HAP-1 (cell line): ENCODE results near the gene ADNP.

Source experiments
- DNase-seq, 2 experiments: peaks; one replicate each; pipeline ENCODE4 v3.0.0-alpha.2; 2016 to 2020; ENCODE audit warnings: low spot score in 2 of 2
- H3K27me3 ChIP-seq: fragments of 250-450 bp; sonication (Bioruptor Pico); 2 replicates; pipeline ENCODE4 v1.5.1; 2020; ENCODE audit warnings: low read depth, mild to moderate bottlenecking, moderate library complexity
- H3K36me3 ChIP-seq: fragments of 250-450 bp; sonication (Bioruptor Pico); replicated peaks from 2 replicates; pipeline ENCODE4 v1.5.1; 2020; ENCODE audit warnings: mild to moderate bottlenecking
- H3K4me1 ChIP-seq: fragments of 250-450 bp; sonication (Bioruptor Pico); 2 replicates; pipeline ENCODE4 v1.5.1; 2020; ENCODE audit warnings: mild to moderate bottlenecking
- H3K4me3 ChIP-seq: fragments of 250-450 bp; sonication (Bioruptor Pico); 2 replicates; pipeline ENCODE4 v1.5.1; 2020; ENCODE audit warnings: mild to moderate bottlenecking, moderate library complexity
- H3K9me3 ChIP-seq: fragments of 250-450 bp; sonication (Bioruptor Pico); 2 replicates; pipeline ENCODE4 v1.5.1; 2020; ENCODE audit warnings: mild to moderate bottlenecking, moderate library complexity
- in situ Hi-C: fragments of 300-500 bp; cut with MboI; formaldehyde crosslinking; loops from 3 replicates; pipeline ENCODE4 v1.14.3; 2020; ENCODE audit warnings: low sequenced_read_pairs, inconsistent platforms, mixed read lengths

The ADNP gene

DNA sequence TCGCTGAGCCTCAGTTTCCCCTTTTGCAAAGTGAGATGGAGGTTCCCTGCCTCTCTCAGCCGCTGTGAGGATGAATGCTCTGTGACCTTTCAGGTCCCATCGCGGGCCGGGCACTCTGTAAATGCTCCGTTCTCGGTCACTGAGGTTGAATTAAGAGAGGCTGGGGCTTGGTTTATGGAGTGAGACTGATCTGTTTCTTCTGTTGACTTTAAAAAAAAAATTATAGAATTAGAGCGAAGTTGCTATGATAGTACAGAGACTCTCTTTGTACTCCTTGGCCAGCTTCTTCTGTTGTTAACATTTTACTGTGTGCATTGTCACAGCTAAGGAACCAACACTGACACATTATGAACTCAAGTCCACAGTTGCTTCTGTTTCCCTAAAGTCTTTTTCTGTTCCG is 64.4 kb downstream of the ADNP start:
- in situ Hi-C loops: no loop called here
- no peaks in the 10 kb centered on the region for H3K27me3 ChIP-seq
- no peaks in the 10 kb centered on the region for H3K36me3 ChIP-seq
- no peaks in the 10 kb centered on the region for H3K9me3 ChIP-seq
- peaks cover 5% of the 10 kb centered on the region for H3K4me1 ChIP-seq
- no peak for DNase-seq
- no peak overlapping the region for H3K4me3 ChIP-seq

DNA sequence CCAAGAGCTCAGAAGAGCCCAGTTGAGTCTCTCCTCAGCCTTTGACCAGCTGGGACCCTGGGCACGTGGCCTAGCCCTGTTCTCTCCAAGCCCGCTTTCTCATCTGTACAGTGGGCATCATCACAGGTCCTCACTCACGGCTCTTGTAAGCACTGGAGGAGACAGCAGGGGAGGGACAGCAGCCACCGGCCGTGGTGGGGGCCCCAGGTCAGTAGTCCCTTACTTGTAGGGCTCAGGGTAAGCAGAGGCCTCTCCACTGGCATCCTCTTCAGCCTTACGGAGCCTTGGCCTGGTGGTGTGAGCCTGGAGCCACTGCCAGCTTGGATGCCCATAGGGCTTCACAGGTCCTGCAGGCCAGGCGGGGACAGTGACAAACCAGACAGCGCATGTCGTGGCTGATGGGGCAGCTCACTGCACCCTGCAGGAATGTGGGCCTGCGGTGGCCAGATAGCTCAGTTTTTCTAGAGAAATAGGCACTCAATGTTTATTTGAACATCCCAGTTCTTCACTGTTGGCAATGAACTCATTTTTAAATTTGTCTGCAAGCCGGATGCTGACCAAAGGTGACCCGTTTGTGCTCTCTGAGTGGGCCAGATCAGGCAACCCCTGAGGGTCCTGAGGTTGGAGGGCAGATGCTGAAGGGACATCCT is 65.1 kb downstream of the ADNP start:
- Histone ChIP-seq H3K36me3 (no peaks in the 10 kb centered on the region), H3K4me1 (peaks cover 5% of the 10 kb centered on the region), H3K4me3 (no peak overlapping the region), H3K9me3 (no peaks in the 10 kb centered on the region), H3K27me3 (no peaks in the 10 kb centered on the region)
- in situ Hi-C loops: no loop called here
- no peak for DNase-seq

DNA sequence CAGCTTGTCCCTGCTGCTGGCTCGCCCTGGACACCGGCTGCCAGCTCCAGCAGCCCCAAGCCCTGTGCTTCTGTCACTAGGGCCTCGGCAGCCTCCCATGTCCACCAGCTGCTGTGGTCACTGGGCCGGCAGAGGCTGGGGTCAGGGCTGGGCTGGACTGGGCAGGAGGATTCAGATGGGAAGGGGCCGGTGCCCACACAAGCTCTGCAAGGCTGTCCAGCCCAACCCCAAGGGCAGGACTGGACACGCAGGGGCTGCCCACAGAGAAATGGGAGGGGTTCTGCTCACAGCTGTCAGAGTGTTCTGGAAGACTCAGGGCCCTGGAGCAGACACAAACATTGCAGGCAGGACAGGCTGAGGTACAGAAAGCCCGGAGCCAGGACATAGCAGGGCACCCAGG is 65.6 kb downstream of the ADNP start:
- in situ Hi-C loops: no loop called here
- no peak overlapping the region for H3K4me3 ChIP-seq
- peaks cover 5% of the 10 kb centered on the region for H3K4me1 ChIP-seq
- no peaks in the 10 kb centered on the region for H3K36me3 ChIP-seq
- H3K9me3 ChIP-seq: no peaks in the 10 kb centered on the region
- no peak for DNase-seq
- no peaks in the 10 kb centered on the region for H3K27me3 ChIP-seq

GRCh38 chr20:50865114-50865513 is 66.1 kb downstream of the ADNP start:
- in situ Hi-C loops: no loop called here
- Histone ChIP-seq H3K9me3 (no peaks in the 10 kb centered on the region), H3K36me3 (no peaks in the 10 kb centered on the region), H3K4me1 (peaks cover 5% of the 10 kb centered on the region), H3K4me3 (no peak overlapping the region), H3K27me3 (no peaks in the 10 kb centered on the region)
- no peak for DNase-seq

DNA sequence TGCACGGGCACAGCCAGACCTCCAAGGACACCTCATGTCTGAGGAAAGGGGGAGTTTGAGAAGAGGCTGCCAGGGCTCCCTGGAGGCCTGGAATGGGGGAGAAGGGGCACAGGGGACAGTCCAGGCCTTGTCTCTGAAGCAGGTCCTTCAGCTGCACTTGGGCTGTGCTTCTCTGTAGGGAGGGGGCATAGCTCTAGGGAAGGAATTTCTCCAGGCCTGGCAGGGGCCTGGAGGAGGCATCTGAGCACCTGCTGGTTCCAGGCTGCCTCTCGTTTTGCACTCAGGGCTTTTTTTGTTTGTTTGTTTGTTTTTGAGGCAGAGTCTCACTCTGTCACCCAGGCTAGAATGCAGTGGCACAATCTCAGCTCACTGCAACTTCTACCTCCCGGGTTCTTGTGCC is 68.7 kb downstream of the ADNP start:
- Histone ChIP-seq H3K9me3 (no peaks in the 10 kb centered on the region), H3K36me3 (no peaks in the 10 kb centered on the region), H3K4me1 (peaks cover 5% of the 10 kb centered on the region), H3K4me3 (no peak overlapping the region), H3K27me3 (no peaks in the 10 kb centered on the region)
- DNase-seq: no peak
- in situ Hi-C loops: no loop called here

- in situ Hi-C loops: no loop called here
- H3K4me1 ChIP-seq: peaks cover 5% of the 10 kb centered on the region
- H3K27me3 ChIP-seq: no peaks in the 10 kb centered on the region
- no peaks in the 10 kb centered on the region for H3K36me3 ChIP-seq
- no peak for DNase-seq
- no peaks in the 10 kb centered on the region for H3K9me3 ChIP-seq
- H3K4me3 ChIP-seq: no peak overlapping the region
Measured at GRCh38 chr20:50861012-50861411, 70.2 kb downstream of the ADNP start.

GRCh38 chr20:50859161-50859560 is 72.1 kb downstream of the ADNP start:
- Histone ChIP-seq H3K27me3 (no peaks in the 10 kb centered on the region), H3K36me3 (no peaks in the 10 kb centered on the region), H3K9me3 (no peaks in the 10 kb centered on the region), H3K4me1 (no peaks in the 10 kb centered on the region), H3K4me3 (no peak overlapping the region)
- no peak for DNase-seq
- in situ Hi-C loops: no loop called here

GRCh38 chr20:50858525-50858924 is 72.7 kb downstream of the ADNP start:
- Histone ChIP-seq H3K27me3 (no peaks in the 10 kb centered on the region), H3K9me3 (no peaks in the 10 kb centered on the region), H3K4me3 (no peak overlapping the region), H3K36me3 (no peaks in the 10 kb centered on the region), H3K4me1 (no peaks in the 10 kb centered on the region)
- in situ Hi-C loops: no loop called here
- no peak for DNase-seq

DNA sequence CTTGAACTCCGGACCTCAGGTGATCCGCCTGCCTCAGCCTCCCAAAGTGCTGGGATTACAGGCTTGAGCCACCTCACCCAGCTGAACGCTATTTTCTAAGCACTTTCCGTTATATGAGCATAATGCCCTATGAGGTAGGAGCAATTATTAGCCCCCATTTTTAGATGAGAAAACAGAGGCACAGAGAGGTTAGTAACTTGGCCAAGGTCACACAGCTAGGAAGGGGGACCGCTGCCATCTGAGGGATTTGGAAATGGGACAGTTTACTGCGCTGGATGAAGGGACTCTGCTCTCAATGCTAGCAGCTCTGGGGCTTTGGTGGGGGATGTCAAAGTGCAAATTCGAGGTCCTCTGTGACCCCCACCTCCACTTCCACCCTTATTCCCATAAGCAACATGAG is 73.9 kb downstream of the ADNP start:
- Histone ChIP-seq H3K36me3 (no peaks in the 10 kb centered on the region), H3K9me3 (no peaks in the 10 kb centered on the region), H3K27me3 (no peaks in the 10 kb centered on the region), H3K4me3 (no peak overlapping the region), H3K4me1 (no peaks in the 10 kb centered on the region)
- DNase-seq: no peak
- in situ Hi-C loops: no loop called here

DNA sequence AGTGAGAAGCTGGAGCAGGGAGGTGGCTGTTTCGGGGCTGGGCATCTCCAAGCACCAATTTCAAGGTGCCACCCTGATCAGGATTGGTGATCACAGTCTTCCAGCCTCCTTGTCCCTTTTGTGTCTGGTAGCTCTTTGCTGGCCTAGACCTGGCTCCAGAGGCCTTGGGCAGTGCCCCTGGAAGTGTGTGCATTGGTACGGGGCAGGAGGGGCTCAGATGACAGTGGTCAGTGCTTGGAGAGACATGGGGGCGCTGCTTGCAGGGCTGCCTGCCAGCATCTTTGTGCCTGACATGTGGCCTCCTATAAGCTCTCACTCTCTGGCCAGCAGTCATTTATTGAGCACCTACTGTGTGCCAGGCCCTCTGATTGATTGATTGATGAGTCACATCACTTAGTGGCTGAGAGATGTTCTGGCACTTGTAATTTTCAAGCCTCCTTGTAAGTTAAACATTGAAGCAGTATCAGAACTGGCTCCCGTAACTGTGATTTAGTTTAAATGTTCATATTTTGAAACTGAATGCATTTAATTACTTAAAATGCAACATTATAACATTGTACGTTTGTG is 74.7 kb downstream of the ADNP start:
- Histone ChIP-seq H3K36me3 (no peaks in the 10 kb centered on the region), H3K4me1 (no peaks in the 10 kb centered on the region), H3K27me3 (no peaks in the 10 kb centered on the region), H3K4me3 (no peak overlapping the region), H3K9me3 (no peaks in the 10 kb centered on the region)
- DNase-seq: no peak
- in situ Hi-C loops: no loop called here

DNA sequence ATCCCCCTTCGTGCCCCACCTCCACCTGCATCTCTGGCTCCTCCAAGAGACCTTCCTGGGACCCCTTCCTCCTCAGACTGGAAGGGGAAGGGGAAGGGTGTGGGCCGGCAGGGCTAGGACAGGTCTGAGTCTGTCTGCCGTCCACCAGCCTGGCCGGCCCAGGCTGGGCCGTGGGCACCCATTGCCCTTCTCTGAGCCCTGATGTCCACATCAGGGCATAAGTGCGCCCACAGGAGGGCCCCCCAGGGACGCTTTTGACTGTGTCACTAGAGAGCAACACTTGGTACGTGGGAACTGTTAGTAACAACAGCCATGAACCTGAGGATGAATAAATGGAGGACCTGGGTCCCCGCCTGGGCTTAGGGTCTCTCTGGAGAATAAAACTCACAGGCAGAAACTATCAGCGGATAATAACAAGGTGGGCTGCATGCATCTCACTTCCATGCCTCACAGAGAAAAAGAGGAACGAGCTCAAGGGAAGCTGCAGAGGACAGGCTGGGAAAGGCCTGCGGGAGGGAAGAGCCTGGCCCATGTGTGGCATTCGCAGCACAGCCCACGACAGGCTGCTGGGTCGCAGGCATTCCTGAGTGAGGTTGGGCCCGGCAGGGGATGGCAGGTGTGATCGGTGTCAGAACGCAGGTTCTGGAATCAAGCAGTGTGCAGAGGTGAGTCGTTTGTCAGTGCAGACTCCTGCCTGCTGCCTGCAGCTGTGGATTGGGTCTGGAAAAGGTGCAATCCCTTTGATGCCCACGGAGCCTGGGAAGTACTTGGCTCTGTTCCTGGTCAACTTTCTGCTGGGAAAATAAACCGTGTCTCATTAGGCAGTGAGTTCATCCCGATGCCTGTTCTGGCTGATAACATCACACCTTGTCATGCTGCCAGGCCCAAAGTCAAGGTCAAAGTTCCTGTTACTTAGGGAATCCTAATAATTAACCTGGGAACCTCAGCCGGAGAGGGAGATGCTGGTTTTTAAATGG is 75.5 kb downstream of the ADNP start:
- Histone ChIP-seq H3K36me3 (no peaks in the 10 kb centered on the region), H3K9me3 (no peaks in the 10 kb centered on the region), H3K4me1 (no peaks in the 10 kb centered on the region), H3K4me3 (no peak overlapping the region), H3K27me3 (no peaks in the 10 kb centered on the region)
- in situ Hi-C loops: no loop called here
- DNase-seq: no peak

GRCh38 chr20:50854506-50855249 is 76.6 kb downstream of the ADNP start:
- no peaks in the 10 kb centered on the region for H3K4me1 ChIP-seq
- no peaks in the 10 kb centered on the region for H3K36me3 ChIP-seq
- no peak for DNase-seq
- H3K27me3 ChIP-seq: no peaks in the 10 kb centered on the region
- no peak overlapping the region for H3K4me3 ChIP-seq
- in situ Hi-C loops: no loop called here
- no peaks in the 10 kb centered on the region for H3K9me3 ChIP-seq

DNA sequence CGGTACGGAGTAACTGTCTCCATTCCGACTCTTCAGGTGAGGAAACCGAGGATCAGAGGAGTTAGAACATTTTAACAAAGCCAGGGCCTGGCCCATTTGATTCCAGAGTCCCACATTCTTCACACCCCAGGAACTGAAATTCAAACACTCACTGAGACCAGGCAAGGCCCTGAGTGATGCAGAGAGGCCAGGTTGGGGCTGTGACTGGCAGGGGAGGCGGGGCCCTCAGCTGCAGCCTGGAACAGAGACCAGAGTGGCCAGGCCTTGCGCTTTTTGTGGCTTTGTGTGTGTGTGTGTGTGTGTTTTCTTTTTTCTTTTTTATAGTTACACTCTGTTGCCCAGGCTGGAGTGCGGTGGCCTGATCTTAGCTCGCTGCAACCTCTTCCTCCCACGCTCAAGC is 79.2 kb downstream of the ADNP start:
- in situ Hi-C loops: no loop called here
- Histone ChIP-seq H3K36me3 (no peaks in the 10 kb centered on the region), H3K4me3 (no peak overlapping the region), H3K27me3 (no peaks in the 10 kb centered on the region), H3K9me3 (no peaks in the 10 kb centered on the region), H3K4me1 (no peaks in the 10 kb centered on the region)
- DNase-seq: no peak
